ENCODE data around the gene FAM114A2.

FAM114A2 gene

DNA sequence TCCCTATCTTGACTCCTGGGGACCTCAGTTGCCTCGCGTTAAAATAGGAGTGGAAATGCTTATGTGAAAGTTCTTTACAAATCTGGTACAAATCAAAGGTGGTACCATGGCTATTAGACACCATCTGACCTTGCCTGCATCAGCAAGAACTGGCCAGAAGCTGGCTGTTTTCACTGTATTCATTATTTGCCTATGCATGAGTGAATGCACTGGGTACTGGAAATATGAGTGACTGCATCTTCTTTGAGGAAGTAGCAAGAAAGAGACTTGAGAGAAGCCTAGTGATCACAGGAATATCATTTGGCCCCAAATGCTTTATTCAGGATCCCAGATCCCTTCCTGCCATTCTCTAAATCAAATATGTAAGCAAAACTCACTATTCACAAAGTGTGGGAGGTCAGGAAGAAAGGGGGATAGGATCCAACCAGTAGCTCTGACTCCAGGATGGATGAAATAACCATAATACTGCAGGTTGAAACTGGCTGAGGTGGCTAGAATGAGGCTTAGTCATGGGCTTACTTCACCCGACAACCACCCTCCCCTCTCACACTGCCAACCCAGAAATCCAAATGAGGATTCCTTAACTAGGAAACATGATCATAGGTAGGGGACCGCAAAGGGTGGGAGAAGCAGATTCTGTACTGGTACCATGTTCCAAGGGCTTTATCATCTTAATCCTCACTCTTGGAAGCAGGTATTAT, 56.7 kb downstream of the FAM114A2 start:
- no peak for DNase-seq

GRCh38 chr5:153979028-153979783, 59.5 kb downstream of the FAM114A2 start:
- no peak for DNase-seq

GRCh38 chr5:153974813-153975163, 63.9 kb downstream of the FAM114A2 start:
- DNase-seq: no peak

- no peak for DNase-seq
These were observed 64.4 kb downstream of the FAM114A2 start for GRCh38 chr5:153974131-153974812.

- DNase-seq: no peak
These were observed 66.5 kb downstream of the FAM114A2 start for GRCh38 chr5:153972240-153972639.

DNA sequence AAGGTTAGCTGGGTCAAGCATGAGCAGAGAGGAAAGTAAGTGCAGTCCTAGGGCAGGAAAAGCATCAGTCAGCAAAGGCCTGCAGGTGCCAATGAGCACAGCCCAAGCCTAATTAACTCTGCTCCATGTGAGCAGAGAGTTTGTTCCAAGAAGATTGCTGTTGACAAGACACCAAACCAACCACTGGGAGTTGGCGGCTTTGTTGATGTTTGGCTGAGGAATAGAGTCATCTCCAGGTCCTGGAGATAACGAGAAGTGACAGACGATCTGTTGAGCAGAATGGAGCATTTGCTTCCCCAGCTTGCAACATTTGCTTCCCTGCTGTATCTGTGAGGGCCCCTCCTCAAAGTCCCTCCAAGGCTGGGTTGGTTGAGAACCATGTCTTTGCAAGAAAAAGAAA, 68.2 kb downstream of the FAM114A2 start:
- no peak for DNase-seq

- DNase-seq: no peak
These were observed 69.2 kb downstream of the FAM114A2 start for GRCh38 chr5:153969563-153969895.

- no peak for DNase-seq
These were observed 69.7 kb downstream of the FAM114A2 start for GRCh38 chr5:153968761-153969562.

GRCh38 chr5:153964880-153965645, 73.6 kb downstream of the FAM114A2 start:
- DNase-seq: peak; percentile 60

- no peak for DNase-seq
These were observed 74.4 kb downstream of the FAM114A2 start for GRCh38 chr5:153964191-153964879.

DNA sequence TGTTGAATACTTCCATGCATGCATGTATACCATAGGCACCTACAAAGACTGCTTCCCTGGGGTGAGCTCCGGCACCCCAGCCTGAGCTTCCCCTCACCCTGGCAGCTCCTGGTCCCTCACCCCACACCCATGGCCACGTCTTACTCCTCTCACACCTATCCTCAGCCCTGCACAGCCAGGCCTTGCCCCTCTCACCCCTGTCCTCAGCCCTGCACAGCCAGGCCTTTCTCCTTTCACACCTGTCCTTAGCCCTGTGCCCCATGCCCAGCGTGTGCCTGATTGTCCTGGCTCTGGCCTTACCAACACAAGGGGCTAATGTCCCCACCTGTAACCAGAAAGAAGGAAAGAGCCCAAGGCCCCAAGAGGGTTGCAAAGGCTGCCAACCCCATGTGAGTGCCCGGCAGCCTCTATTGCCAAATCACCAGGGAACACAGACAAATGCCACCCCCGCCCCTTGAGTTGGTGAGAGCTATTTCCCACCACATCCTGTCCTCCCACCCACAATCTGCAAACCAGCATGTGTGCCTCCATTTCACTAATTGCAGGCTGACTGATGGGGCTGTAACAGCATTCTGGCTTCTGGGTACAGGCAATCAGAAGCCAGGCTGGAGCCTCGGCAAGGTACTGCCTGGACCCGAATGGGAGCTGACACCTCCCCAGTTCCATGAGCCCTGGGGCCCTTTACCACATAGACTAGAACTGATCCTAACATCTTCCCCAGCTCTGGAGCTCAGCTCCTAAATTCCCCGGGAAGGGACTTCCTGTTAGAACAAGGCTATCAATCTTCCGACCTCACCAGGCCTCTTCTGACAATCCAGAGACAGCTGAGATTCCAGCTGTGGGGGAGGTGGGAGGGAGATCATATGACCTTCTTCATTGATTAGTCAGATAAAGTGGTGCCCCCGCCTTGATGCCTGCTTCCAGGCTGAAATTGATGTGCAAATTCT, 78.2 kb downstream of the FAM114A2 start:
- DNase-seq: no peak

DNA sequence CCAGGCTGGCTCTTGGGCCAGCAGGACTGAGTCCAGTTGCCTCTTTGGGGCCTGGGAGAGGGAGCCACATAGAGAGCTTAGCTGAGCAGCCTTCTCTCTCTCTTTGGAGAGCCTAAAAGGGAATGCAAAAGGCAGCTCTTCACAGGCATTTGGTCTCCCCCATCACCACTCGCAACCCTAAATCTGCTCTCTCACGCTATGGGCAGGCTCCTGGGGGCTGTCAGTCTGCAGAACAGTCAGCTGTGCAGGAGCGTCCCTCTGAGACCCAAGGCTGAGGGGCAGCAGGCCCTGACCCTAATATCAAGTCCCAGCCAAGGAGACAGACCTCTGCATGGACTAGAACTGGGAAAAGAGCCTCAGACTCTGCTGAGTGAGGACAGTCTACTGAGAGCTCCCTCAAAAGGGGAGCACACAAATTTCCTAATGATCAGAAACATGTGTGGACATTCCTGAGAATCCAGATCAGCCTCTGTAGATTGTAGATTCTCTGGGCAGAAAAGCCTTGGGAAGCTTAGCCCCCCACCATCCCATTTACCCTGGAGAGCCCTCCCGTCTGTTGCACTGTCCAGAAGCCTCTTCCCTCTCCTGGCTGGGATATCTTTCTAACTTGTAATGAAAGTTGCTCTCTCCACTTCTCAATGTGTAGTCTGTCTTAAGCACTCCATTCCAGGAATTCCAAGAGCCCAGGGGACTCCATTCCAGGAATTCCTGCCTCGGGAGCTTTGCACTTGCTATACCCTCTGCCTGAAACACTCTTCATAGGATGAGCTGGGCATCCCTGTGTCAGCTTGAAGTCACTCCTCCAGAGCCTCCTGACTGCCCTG, 79.4 kb downstream of the FAM114A2 start:
- DNase-seq: no peak

GRCh38 chr5:153957205-153957604, 81.5 kb downstream of the FAM114A2 start:
- DNase-seq: no peak

DNA sequence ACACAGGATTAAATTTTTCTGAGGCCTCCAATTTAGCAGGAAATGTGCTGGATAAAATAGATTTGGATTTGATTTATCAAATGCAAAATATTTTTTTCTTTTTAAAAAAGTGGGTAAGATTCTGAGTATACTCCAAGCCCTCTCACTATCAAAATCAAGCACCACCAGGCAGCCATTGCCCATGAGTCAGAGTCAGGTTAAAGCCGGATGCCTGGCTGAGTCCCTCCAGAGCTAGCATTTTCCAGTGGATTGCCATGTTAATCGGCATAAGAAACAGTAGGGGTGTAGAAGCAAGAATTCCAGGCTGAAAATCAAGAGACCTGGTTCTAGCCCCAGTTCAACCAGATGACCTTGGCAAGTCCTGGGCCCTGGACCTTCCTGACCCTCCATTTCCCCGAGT, 85.3 kb downstream of the FAM114A2 start:
- no peak for DNase-seq

- DNase-seq: no peak
These were observed 85.8 kb downstream of the FAM114A2 start for GRCh38 chr5:153952893-153953292.

DNA sequence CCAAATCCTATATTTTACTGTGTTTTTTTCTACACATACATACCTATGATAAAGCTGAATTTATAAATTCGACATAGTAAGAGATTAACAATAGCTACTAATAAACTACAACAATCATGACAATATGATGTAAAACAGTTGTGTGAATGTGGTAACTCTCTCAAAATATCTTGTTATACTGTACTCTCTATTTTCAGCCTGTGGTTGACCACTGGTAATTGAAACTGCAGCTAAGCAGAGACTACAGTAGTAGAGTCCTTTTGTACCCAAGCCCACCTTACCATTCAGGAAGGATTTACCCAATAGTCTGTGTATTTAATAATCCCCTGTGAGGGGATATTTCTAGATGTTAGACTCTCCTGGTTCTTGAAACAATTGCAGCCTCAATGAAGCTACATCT, 86.7 kb downstream of the FAM114A2 start:
- DNase-seq: no peak

- DNase-seq: no peak
These were observed 97.4 kb downstream of the FAM114A2 start for GRCh38 chr5:153941265-153941664.
